Measurements from ENCODE around the gene TCOF1. TPM values are rescaled to one million over a fixed set of nuclear protein-coding genes. Genes with fewer than 3 reads are reported as not detected.

Gene TCOF1
- polyA plus RNA-seq, 1 donor (not counting 4 experiments of a cell fraction or from before 2014, with no cell fraction given) = 13.6 TPM

DNA sequence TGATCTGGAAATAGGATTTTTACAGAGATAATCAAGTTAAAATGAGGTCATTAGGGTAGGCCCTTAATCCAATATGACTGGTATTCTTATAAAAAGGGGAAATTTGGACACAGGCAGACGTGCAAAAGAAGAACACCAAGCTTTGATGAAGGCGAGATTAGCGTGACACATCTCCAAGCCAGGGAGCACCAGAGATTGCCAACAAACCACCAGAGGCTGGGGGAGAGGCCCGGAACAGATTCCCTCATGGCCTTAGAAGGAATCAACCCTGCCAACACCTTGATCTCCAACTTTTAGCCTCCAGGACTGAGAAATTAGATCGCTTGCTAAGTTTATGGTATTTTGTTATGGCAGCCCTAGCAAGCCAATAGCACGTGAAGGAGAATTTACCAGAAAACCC is 44.0 kb upstream of the TCOF1 start:
- H3K27me3 ChIP-seq (ENCODE audit: control insufficient read depth, extremely low read depth, insufficient read depth, low read length) = no peaks in the 10 kb centered on the region
- TF ChIP-seq, protein P1, sequence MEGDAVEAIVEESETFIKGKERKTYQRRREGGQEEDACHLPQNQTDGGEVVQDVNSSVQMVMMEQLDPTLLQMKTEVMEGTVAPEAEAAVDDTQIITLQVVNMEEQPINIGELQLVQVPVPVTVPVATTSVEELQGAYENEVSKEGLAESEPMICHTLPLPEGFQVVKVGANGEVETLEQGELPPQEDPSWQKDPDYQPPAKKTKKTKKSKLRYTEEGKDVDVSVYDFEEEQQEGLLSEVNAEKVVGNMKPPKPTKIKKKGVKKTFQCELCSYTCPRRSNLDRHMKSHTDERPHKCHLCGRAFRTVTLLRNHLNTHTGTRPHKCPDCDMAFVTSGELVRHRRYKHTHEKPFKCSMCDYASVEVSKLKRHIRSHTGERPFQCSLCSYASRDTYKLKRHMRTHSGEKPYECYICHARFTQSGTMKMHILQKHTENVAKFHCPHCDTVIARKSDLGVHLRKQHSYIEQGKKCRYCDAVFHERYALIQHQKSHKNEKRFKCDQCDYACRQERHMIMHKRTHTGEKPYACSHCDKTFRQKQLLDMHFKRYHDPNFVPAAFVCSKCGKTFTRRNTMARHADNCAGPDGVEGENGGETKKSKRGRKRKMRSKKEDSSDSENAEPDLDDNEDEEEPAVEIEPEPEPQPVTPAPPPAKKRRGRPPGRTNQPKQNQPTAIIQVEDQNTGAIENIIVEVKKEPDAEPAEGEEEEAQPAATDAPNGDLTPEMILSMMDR (optimal IDR thresholded peaks at IDR 0.05 in 1 of 3, IDR thresholded peaks at IDR 0.05 in 1 of 3, conservative IDR thresholded peaks at IDR 0.05 in 1 of 3; ENCODE audit: extremely low read depth in 1 of 3, insufficient read depth in 2 of 3, low read length in 3 of 3) = no peak
- no peak for TF ChIP-seq EZH2 (IDR thresholded peaks at IDR 0.05; ENCODE audit: low read length)
- peaks cover 20% of the 10 kb centered on the region for H3K4me1 ChIP-seq (ENCODE audit: control insufficient read depth, extremely low read depth, insufficient read depth, low read length)
- no peaks in the 10 kb centered on the region for H3K9me3 ChIP-seq (ENCODE audit: control insufficient read depth, low read depth, low read length)
- no peaks in the 10 kb centered on the region for H4K20me1 ChIP-seq (ENCODE audit: control insufficient read depth, extremely low read depth, insufficient read depth, low read length)
- H3K79me2 ChIP-seq (ENCODE audit: control insufficient read depth, insufficient read depth, low read length) = no peaks in the 10 kb centered on the region
- no peak overlapping the region for H3K9ac ChIP-seq (ENCODE audit: control insufficient read depth, extremely low read depth, insufficient read depth, low read length)
- no peak for FAIRE-seq
- dilution Hi-C loops (cut with MboI; ENCODE audit: extremely low pct_ligation_motif_present, low sequenced_read_pairs) = no loop called here
- no peak overlapping the region for H3K4me3 ChIP-seq (ENCODE audit: control insufficient read depth in 2 of 3, extremely low read depth in 1 of 3, insufficient read depth in 2 of 3, low read depth in 1 of 3, low read length in 3 of 3)
- no peak overlapping the region for H3K27ac ChIP-seq (ENCODE audit: control insufficient read depth, insufficient read depth, low read length)
- no peak for DNase-seq (ENCODE audit: low read depth, low spot score)
- H3K4me2 ChIP-seq (ENCODE audit: control insufficient read depth, extremely low read depth, insufficient read depth, low read depth, low read length) = no peak overlapping the region
- no peak overlapping the region for H2AFZ ChIP-seq (ENCODE audit: control insufficient read depth, low read length)
- no peaks in the 10 kb centered on the region for H3K36me3 ChIP-seq (ENCODE audit: control insufficient read depth in 2 of 2, extremely low read depth in 1 of 2, insufficient read depth in 2 of 2, low read length in 2 of 2)
- H3K9me1 ChIP-seq (ENCODE audit: control insufficient read depth, extremely low read depth, insufficient read depth, low read length) = peaks cover 2% of the 10 kb centered on the region

DNA sequence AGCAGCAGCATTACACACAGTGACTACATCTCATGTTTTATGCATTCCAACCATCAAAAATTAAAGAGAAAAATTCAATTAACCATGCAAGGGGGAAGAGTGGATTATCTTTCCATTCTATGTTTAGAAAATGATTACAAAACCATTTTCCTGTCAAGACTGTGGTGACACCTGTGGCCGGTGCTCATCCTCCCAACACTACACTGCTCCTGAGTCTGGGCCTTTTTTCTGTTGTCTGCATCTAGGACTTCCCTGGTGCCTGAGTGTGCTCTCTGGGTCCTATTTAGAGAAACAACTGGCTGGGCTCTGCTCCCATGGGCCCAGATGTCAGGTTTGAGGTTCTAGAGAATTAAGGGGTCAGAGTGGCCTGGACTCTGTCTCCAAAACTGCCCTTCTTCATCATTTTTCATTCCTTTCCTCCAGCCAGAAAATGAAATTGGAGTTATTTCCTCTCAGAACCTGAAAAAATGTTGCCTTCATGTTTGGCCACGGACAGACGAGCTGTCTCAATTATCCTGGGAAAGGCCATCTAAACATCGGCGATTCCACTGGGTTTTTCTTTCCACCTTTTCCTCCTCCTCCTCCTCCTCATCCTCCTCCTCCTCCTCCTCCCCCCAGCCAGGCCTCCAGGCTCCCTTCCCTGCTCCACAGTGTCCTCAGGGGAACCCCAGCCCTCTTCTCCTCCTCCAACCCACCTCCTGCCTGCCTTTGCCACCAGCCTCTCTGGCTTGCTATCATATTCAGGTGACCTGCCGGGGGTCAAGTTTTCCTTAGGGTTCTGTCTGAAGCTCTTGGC is 43.4 kb upstream of the TCOF1 start:
- no peak overlapping the region for H3K9ac ChIP-seq (ENCODE audit: control insufficient read depth, extremely low read depth, insufficient read depth, low read length)
- TF ChIP-seq EZH2 (IDR thresholded peaks at IDR 0.05; ENCODE audit: low read length) = no peak
- TF ChIP-seq, protein P1 (optimal IDR thresholded peaks at IDR 0.05 in 1 of 3, IDR thresholded peaks at IDR 0.05 in 1 of 3, conservative IDR thresholded peaks at IDR 0.05 in 1 of 3; ENCODE audit: extremely low read depth in 1 of 3, insufficient read depth in 2 of 3, low read length in 3 of 3) = no peak
- dilution Hi-C loops (cut with MboI; ENCODE audit: extremely low pct_ligation_motif_present, low sequenced_read_pairs) = no loop called here
- no peak overlapping the region for H3K4me3 ChIP-seq (ENCODE audit: control insufficient read depth in 2 of 3, extremely low read depth in 1 of 3, insufficient read depth in 2 of 3, low read depth in 1 of 3, low read length in 3 of 3)
- no peaks in the 10 kb centered on the region for H4K20me1 ChIP-seq (ENCODE audit: control insufficient read depth, extremely low read depth, insufficient read depth, low read length)
- no peak overlapping the region for H3K4me2 ChIP-seq (ENCODE audit: control insufficient read depth, extremely low read depth, insufficient read depth, low read depth, low read length)
- peaks cover 2% of the 10 kb centered on the region for H3K9me1 ChIP-seq (ENCODE audit: control insufficient read depth, extremely low read depth, insufficient read depth, low read length)
- H3K27ac ChIP-seq (ENCODE audit: control insufficient read depth, insufficient read depth, low read length) = no peak overlapping the region
- peaks cover 26% of the 10 kb centered on the region for H3K4me1 ChIP-seq (ENCODE audit: control insufficient read depth, extremely low read depth, insufficient read depth, low read length)
- no peaks in the 10 kb centered on the region for H3K9me3 ChIP-seq (ENCODE audit: control insufficient read depth, low read depth, low read length)
- H3K27me3 ChIP-seq (ENCODE audit: control insufficient read depth, extremely low read depth, insufficient read depth, low read length) = no peaks in the 10 kb centered on the region
- DNase-seq (ENCODE audit: low read depth, low spot score) (no peak), FAIRE-seq (no peak)
- no peaks in the 10 kb centered on the region for H3K79me2 ChIP-seq (ENCODE audit: control insufficient read depth, insufficient read depth, low read length)
- no peak overlapping the region for H2AFZ ChIP-seq (ENCODE audit: control insufficient read depth, low read length)
- no peaks in the 10 kb centered on the region for H3K36me3 ChIP-seq (ENCODE audit: control insufficient read depth in 2 of 2, extremely low read depth in 1 of 2, insufficient read depth in 2 of 2, low read length in 2 of 2)

Data from keratinocyte (primary cell).